ENCODE data around the gene BRD3.
"Not testable (repeated sequence)": the region's sequence is repeated elsewhere in the genome, so short reads cannot be mapped to it uniquely, and the experiment has no call there.

The BRD3 gene

GRCh38 chr9:134067904-134068743 is at the start of gene BRD3:
Gene BRD3, minus strand, starts transcription at chr9:134068026. Its CDS starts 14,549 bp downstream, at chr9:134053477.
- no peaks in the 10 kb centered on the region for H3K9me3 ChIP-seq (ENCODE audit: control insufficient read depth in 5 of 5, low read length in 5 of 5)
- H3K4me3 ChIP-seq (ENCODE audit: low read depth in 1 of 5, low read length in 5 of 5) = peak within 1 kb of the TSS; percentile 71 to 86 (median 83)
- H3K4me1 ChIP-seq (ENCODE audit: control insufficient read depth in 5 of 5, insufficient read depth in 5 of 5, low read length in 5 of 5) = peaks cover 8 to 42% (median 34%) of the 10 kb centered on the region in 5 donors
- H3K27me3 ChIP-seq (ENCODE audit: control insufficient read depth in 5 of 5, insufficient read depth in 4 of 5, low read length in 5 of 5) = peaks cover 0 to 4% (median 2%) of the 10 kb centered on the region in 5 donors
- no peaks in the 10 kb centered on the region for H3K36me3 ChIP-seq (ENCODE audit: control insufficient read depth in 5 of 5, insufficient read depth in 5 of 5, low read length in 5 of 5)
- H3K9ac ChIP-seq (ENCODE audit: low read length in 5 of 5) = peak within 1 kb of the TSS; percentile 56 to 88 (median 78)
- peak within 1 kb of the TSS; percentile 62 for H3K27ac ChIP-seq (ENCODE audit: low read depth, low read length)

GRCh38 chr9:134112561-134112960 is 44.7 kb upstream of the BRD3 start:
- Histone ChIP-seq H3K4me3 (ENCODE audit: low read depth in 1 of 5, low read length in 5 of 5) (no peak overlapping the region), H3K9ac (ENCODE audit: low read length in 5 of 5) (no peak overlapping the region), H3K9me3 (ENCODE audit: control insufficient read depth in 5 of 5, low read length in 5 of 5) (no peaks in the 10 kb centered on the region), H3K27ac (ENCODE audit: low read depth, low read length) (no peak overlapping the region), H3K36me3 (ENCODE audit: control insufficient read depth in 5 of 5, insufficient read depth in 5 of 5, low read length in 5 of 5) (no peaks in the 10 kb centered on the region), H3K27me3 (ENCODE audit: control insufficient read depth in 5 of 5, insufficient read depth in 4 of 5, low read length in 5 of 5) (no peaks in the 10 kb centered on the region), H3K4me1 (ENCODE audit: control insufficient read depth in 5 of 5, insufficient read depth in 5 of 5, low read length in 5 of 5) (no peaks in the 10 kb centered on the region)

GRCh38 chr9:134111064-134111463 is 43.2 kb upstream of the BRD3 start:
- H3K4me1 ChIP-seq (ENCODE audit: control insufficient read depth in 5 of 5, insufficient read depth in 5 of 5, low read length in 5 of 5) = no peaks in the 10 kb centered on the region
- no peaks in the 10 kb centered on the region for H3K27me3 ChIP-seq (ENCODE audit: control insufficient read depth in 5 of 5, insufficient read depth in 4 of 5, low read length in 5 of 5)
- H3K9ac ChIP-seq (ENCODE audit: low read length in 5 of 5) = no peak overlapping the region
- no peaks in the 10 kb centered on the region for H3K36me3 ChIP-seq (ENCODE audit: control insufficient read depth in 5 of 5, insufficient read depth in 5 of 5, low read length in 5 of 5)
- no peak overlapping the region for H3K4me3 ChIP-seq (ENCODE audit: low read depth in 1 of 5, low read length in 5 of 5)
- no peak overlapping the region for H3K27ac ChIP-seq (ENCODE audit: low read depth, low read length)
- H3K9me3 ChIP-seq (ENCODE audit: control insufficient read depth in 5 of 5, low read length in 5 of 5) = no peaks in the 10 kb centered on the region

GRCh38 chr9:134103391-134103998 is 35.7 kb upstream of the BRD3 start:
- H3K9me3 ChIP-seq (ENCODE audit: control insufficient read depth in 5 of 5, low read length in 5 of 5) = no peaks in the 10 kb centered on the region
- no peak overlapping the region for H3K4me3 ChIP-seq (ENCODE audit: low read depth in 1 of 5, low read length in 5 of 5)
- no peaks in the 10 kb centered on the region for H3K4me1 ChIP-seq (ENCODE audit: control insufficient read depth in 5 of 5, insufficient read depth in 5 of 5, low read length in 5 of 5)
- H3K36me3 ChIP-seq (ENCODE audit: control insufficient read depth in 5 of 5, insufficient read depth in 5 of 5, low read length in 5 of 5) = no peaks in the 10 kb centered on the region
- H3K27ac ChIP-seq (ENCODE audit: low read depth, low read length) = no peak overlapping the region
- peaks cover 0 to 19% (median 9%) of the 10 kb centered on the region in 5 donors for H3K27me3 ChIP-seq (ENCODE audit: control insufficient read depth in 5 of 5, insufficient read depth in 4 of 5, low read length in 5 of 5)
- H3K9ac ChIP-seq (ENCODE audit: low read length in 5 of 5) = no peak overlapping the region

- Histone ChIP-seq H3K27ac (ENCODE audit: low read depth, low read length) (no peak overlapping the region), H3K4me1 (ENCODE audit: control insufficient read depth in 5 of 5, insufficient read depth in 5 of 5, low read length in 5 of 5) (no peaks in the 10 kb centered on the region), H3K36me3 (ENCODE audit: control insufficient read depth in 5 of 5, insufficient read depth in 5 of 5, low read length in 5 of 5) (no peaks in the 10 kb centered on the region), H3K27me3 (ENCODE audit: control insufficient read depth in 5 of 5, insufficient read depth in 4 of 5, low read length in 5 of 5) (peaks cover 0 to 19% (median 9%) of the 10 kb centered on the region in 5 donors), H3K4me3 (ENCODE audit: low read depth in 1 of 5, low read length in 5 of 5) (no peak overlapping the region), H3K9ac (ENCODE audit: low read length in 5 of 5) (no peak overlapping the region), H3K9me3 (ENCODE audit: control insufficient read depth in 5 of 5, low read length in 5 of 5) (no peaks in the 10 kb centered on the region)
Observed at GRCh38 chr9:134101623-134102149, 33.9 kb upstream of the BRD3 start.

- H3K36me3 ChIP-seq (ENCODE audit: control insufficient read depth in 5 of 5, insufficient read depth in 5 of 5, low read length in 5 of 5); H3K27ac ChIP-seq (ENCODE audit: low read depth, low read length); H3K4me3 ChIP-seq (ENCODE audit: low read depth in 1 of 5, low read length in 5 of 5); H3K9ac ChIP-seq (ENCODE audit: low read length in 5 of 5); H3K9me3 ChIP-seq (ENCODE audit: control insufficient read depth in 5 of 5, low read length in 5 of 5); H3K4me1 ChIP-seq (ENCODE audit: control insufficient read depth in 5 of 5, insufficient read depth in 5 of 5, low read length in 5 of 5): not testable (repeated sequence)
- peaks cover 0 to 19% (median 9%) of the 10 kb centered on the region in 5 donors for H3K27me3 ChIP-seq (ENCODE audit: control insufficient read depth in 5 of 5, insufficient read depth in 4 of 5, low read length in 5 of 5)
Observed at GRCh38 chr9:134101133-134101532, 33.3 kb upstream of the BRD3 start.

- H3K36me3 ChIP-seq (ENCODE audit: control insufficient read depth in 5 of 5, insufficient read depth in 5 of 5, low read length in 5 of 5) = no peaks in the 10 kb centered on the region
- peaks cover 0 to 19% (median 9%) of the 10 kb centered on the region in 5 donors for H3K27me3 ChIP-seq (ENCODE audit: control insufficient read depth in 5 of 5, insufficient read depth in 4 of 5, low read length in 5 of 5)
- no peaks in the 10 kb centered on the region for H3K9me3 ChIP-seq (ENCODE audit: control insufficient read depth in 5 of 5, low read length in 5 of 5)
- H3K27ac ChIP-seq (ENCODE audit: low read depth, low read length) = no peak overlapping the region
- H3K4me1 ChIP-seq (ENCODE audit: control insufficient read depth in 5 of 5, insufficient read depth in 5 of 5, low read length in 5 of 5) = no peaks in the 10 kb centered on the region
- H3K9ac ChIP-seq (ENCODE audit: low read length in 5 of 5) = no peak overlapping the region
- H3K4me3 ChIP-seq (ENCODE audit: low read depth in 1 of 5, low read length in 5 of 5) = no peak overlapping the region
Observed at GRCh38 chr9:134100040-134100439, 32.2 kb upstream of the BRD3 start.

- Histone ChIP-seq H3K27me3 (ENCODE audit: control insufficient read depth in 5 of 5, insufficient read depth in 4 of 5, low read length in 5 of 5) (peaks cover 0 to 19% (median 9%) of the 10 kb centered on the region in 5 donors), H3K27ac (ENCODE audit: low read depth, low read length) (no peak overlapping the region), H3K9me3 (ENCODE audit: control insufficient read depth in 5 of 5, low read length in 5 of 5) (no peaks in the 10 kb centered on the region), H3K4me1 (ENCODE audit: control insufficient read depth in 5 of 5, insufficient read depth in 5 of 5, low read length in 5 of 5) (no peaks in the 10 kb centered on the region), H3K4me3 (ENCODE audit: low read depth in 1 of 5, low read length in 5 of 5) (no peak overlapping the region), H3K36me3 (ENCODE audit: control insufficient read depth in 5 of 5, insufficient read depth in 5 of 5, low read length in 5 of 5) (no peaks in the 10 kb centered on the region), H3K9ac (ENCODE audit: low read length in 5 of 5) (no peak overlapping the region)
Observed at GRCh38 chr9:134099123-134099761, 31.4 kb upstream of the BRD3 start.

- H3K4me1 ChIP-seq (ENCODE audit: control insufficient read depth in 5 of 5, insufficient read depth in 5 of 5, low read length in 5 of 5) = no peaks in the 10 kb centered on the region
Observed at GRCh38 chr9:134089972-134090371, 22.1 kb upstream of the BRD3 start.

More at GRCh38 chr9:134089972-134090371, 22.1 kb upstream of the BRD3 start:
- Histone ChIP-seq H3K27ac (ENCODE audit: low read depth, low read length) (no peak overlapping the region), H3K27me3 (ENCODE audit: control insufficient read depth in 5 of 5, insufficient read depth in 4 of 5, low read length in 5 of 5) (peaks cover 0 to 16% (median 4%) of the 10 kb centered on the region in 5 donors), H3K4me3 (ENCODE audit: low read depth in 1 of 5, low read length in 5 of 5) (no peak overlapping the region), H3K9ac (ENCODE audit: low read length in 5 of 5) (no peak overlapping the region), H3K36me3 (ENCODE audit: control insufficient read depth in 5 of 5, insufficient read depth in 5 of 5, low read length in 5 of 5) (no peaks in the 10 kb centered on the region), H3K9me3 (ENCODE audit: control insufficient read depth in 5 of 5, low read length in 5 of 5) (peaks cover 0 to 12% (median 8%) of the 10 kb centered on the region in 5 donors)

Measured in subcutaneous abdominal adipose tissue (tissue), 5 donors.